Neural cell (in vitro differentiated cells): Measurements from ENCODE around the gene RGR. TPM values are rescaled to one million over a fixed set of nuclear protein-coding genes. Genes with fewer than 3 reads are reported as not detected.

Source experiments
- H2AFZ ChIP-seq: fragments of 200-600, 300-800 bp; sonication (generic), shearing (Covaris generic); 2 replicates; pipeline ENCODE4 v1.6.0; 2014; ENCODE audit warnings: low read depth, mild to moderate bottlenecking, antibody characterized with exemption, low read length, moderate library complexity
- H3F3A ChIP-seq: fragments of 200-600 bp; shearing (Covaris generic); 2 replicates; pipeline ENCODE4 v1.6.1; 2016; ENCODE audit warnings: mild to moderate bottlenecking, moderate library complexity, mixed read lengths, antibody characterized with exemption, low read length; ENCODE audit not compliant: insufficient read depth, poor library complexity, severe bottlenecking
- H3K27ac ChIP-seq: fragments of 200-600, 300-800 bp; sonication (generic), shearing (Covaris generic); 2 replicates; pipeline ENCODE4 v1.5.1; 2014; ENCODE audit warnings: mild to moderate bottlenecking, low read length, moderate library complexity
- H3K27me3 ChIP-seq: fragments of 300-800, 200-600 bp; sonication (generic), shearing (Covaris generic); 2 replicates; pipeline ENCODE4 v1.6.0; 2014; ENCODE audit warnings: mild to moderate bottlenecking, low read depth, low read length, moderate library complexity; ENCODE audit not compliant: insufficient read depth
- H3K36me3 ChIP-seq: fragments of 300-800, 200-600 bp; sonication (generic), shearing (Covaris generic); 2 replicates; pipeline ENCODE4 v1.5.1; 2014; ENCODE audit warnings: mild to moderate bottlenecking, antibody characterized with exemption, low read length, moderate library complexity; ENCODE audit not compliant: insufficient read depth
- H3K4me2 ChIP-seq: fragments of 300-800, 200-600 bp; sonication (generic), shearing (Covaris generic); 2 replicates; pipeline ENCODE4 v1.6.0; 2014; ENCODE audit warnings: mild to moderate bottlenecking, low read length
- H3K4me3 ChIP-seq: fragments of 300-800, 200-600 bp; sonication (generic), shearing (Covaris generic); 2 replicates; pipeline ENCODE4 v1.5.1; 2014; ENCODE audit warnings: mild to moderate bottlenecking, low read length, moderate library complexity
- H3K79me2 ChIP-seq: fragments of 200-600 bp; shearing (Covaris generic); replicated peaks from 2 replicates; pipeline ENCODE4 v1.6.0; 2014; ENCODE audit warnings: mild to moderate bottlenecking, low read length, moderate library complexity; ENCODE audit not compliant: insufficient read depth
- H3K9ac ChIP-seq: fragments of 300-800, 200-600 bp; sonication (generic), shearing (Covaris generic); 2 replicates; pipeline ENCODE4 v1.6.1; 2016; ENCODE audit warnings: mild to moderate bottlenecking, low read length, mixed read lengths
- H3K9me2 ChIP-seq: fragments of 200-600 bp; shearing (Covaris generic); 2 replicates; pipeline ENCODE4 v1.6.1; 2016; ENCODE audit warnings: mild to moderate bottlenecking, low read length, mixed read lengths; ENCODE audit not compliant: insufficient read depth
- H3K9me3 ChIP-seq: fragments of 200-600, 300-800 bp; sonication (generic), shearing (Covaris generic); 2 replicates; pipeline ENCODE4 v1.6.1; 2016; ENCODE audit warnings: mild to moderate bottlenecking, mixed run types, low read length, moderate library complexity, mixed read lengths
- H4K20me1 ChIP-seq: fragments of 200-600 bp; shearing (Covaris generic); 2 replicates; pipeline ENCODE4 v1.6.1; 2016; ENCODE audit warnings: mild to moderate bottlenecking, mixed run types; ENCODE audit not compliant: insufficient read depth
- EP300 ChIP-seq: fragments of 450-650 bp; conservative IDR thresholded peaks from 2 replicates; pipeline ENCODE4 v1.6.1; 2014; ENCODE audit warnings: antibody characterized with exemption, mild to moderate bottlenecking, moderate library complexity; ENCODE audit not compliant: poor library complexity, severe bottlenecking
- EZH2 ChIP-seq: fragments of 200-600, 300-800 bp; shearing (Covaris generic), sonication (generic); IDR thresholded peaks from 2 replicates; pipeline ENCODE4 v1.6.1; 2014; ENCODE audit warnings: antibody characterized with exemption, low read length, borderline replicate concordance, mild to moderate bottlenecking; ENCODE audit not compliant: insufficient read depth, poor library complexity, severe bottlenecking
- MXI1 ChIP-seq: fragments of 450-650 bp; conservative IDR thresholded peaks from 2 replicates; pipeline ENCODE4 v1.6.1; 2014; ENCODE audit warnings: antibody characterized with exemption, mild to moderate bottlenecking; ENCODE audit not compliant: poor library complexity, severe bottlenecking
- POLR2AphosphoS5 ChIP-seq: IDR thresholded peaks from 2 replicates; pipeline ENCODE4 v1.6.1; 2012
- RAD21 ChIP-seq: fragments of 450-650 bp; conservative IDR thresholded peaks from 2 replicates; pipeline ENCODE4 v1.6.1; 2014; ENCODE audit warnings: antibody characterized with exemption, mild to moderate bottlenecking, moderate library complexity
- SMC3 ChIP-seq: fragments of 450-650 bp; conservative IDR thresholded peaks from 2 replicates; pipeline ENCODE4 v1.6.1; 2014; ENCODE audit warnings: antibody characterized with exemption, mild to moderate bottlenecking, moderate library complexity; ENCODE audit not compliant: poor library complexity
- TAF1 ChIP-seq: IDR thresholded peaks from 2 replicates; pipeline ENCODE4 v1.6.1; 2012; ENCODE audit warnings: low read depth
- polyA plus RNA-seq: library from polyadenylated mRNA; depleted of rRNA; stranded (reverse); fragments of >200 nt; gene quantifications from 2 replicates; pipeline ENCODE4 v1.2.3, GENCODE V29; 2014
- TF ChIP-seq, protein P1 (sequence below): fragments of 450-650 bp; IDR thresholded peaks from 2 replicates; pipeline ENCODE4 v1.5.1; 2014; ENCODE audit warnings: antibody characterized with exemption, mild to moderate bottlenecking, moderate library complexity; ENCODE audit not compliant: poor library complexity, severe bottlenecking
- TF ChIP-seq, protein P2 (sequence below): IDR thresholded peaks from 2 replicates; pipeline ENCODE4 v1.6.1; 2012; ENCODE audit warnings: borderline replicate concordance

RGR gene
- polyA plus RNA-seq, 1 donor from 2014 or later, result not detected

DNA sequence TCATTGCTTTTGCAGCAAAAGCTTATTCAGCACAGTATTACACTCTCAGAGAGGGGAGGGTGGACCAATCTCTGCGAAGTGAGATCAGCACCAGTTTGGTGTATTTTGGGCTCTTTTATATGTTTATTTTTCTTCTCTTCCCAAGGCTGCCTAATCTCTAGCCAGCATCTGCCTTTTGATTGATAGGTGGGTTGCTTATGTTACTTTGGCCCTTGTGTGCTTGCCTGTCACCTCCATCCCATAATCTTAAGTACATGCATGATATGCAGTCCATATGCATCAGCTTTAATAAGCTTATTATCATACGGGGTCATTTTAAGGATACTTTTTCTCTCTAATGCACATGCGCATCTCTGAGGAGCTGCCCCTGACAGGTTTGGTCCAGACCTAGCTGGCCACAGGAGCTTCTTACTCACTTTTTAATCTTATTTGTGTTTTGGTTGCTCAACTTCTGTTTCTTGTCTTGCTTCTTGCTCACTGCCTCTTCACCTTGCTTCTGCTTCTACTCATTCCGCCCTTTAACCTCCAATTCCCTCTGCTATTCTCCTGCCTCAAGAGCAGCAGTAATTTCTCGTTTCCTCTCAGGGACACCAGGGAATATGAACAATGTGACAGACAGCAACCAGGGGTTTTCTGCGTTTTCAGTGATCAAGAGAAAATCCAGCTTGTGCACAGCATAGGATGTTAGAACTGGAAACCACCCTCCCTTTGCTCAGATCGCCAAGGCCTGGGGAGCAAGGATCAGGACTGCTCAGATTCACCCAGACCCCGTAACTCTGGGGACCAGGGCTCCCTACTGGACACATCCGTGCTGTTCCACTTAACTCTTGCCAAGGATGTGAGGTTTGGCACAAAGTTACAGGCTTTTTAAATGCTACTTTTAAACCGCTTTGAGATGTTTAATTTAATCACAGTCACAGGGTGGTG is 10.0 kb downstream of the RGR start:
- H3K4me3 ChIP-seq, result no peak overlapping the region
- H4K20me1 ChIP-seq, result no peaks in the 10 kb centered on the region
- no peaks in the 10 kb centered on the region for H3F3A ChIP-seq
- H3K9me2 ChIP-seq, result no peaks in the 10 kb centered on the region
- H3K9ac ChIP-seq, result no peak overlapping the region
- no peaks in the 10 kb centered on the region for H3K79me2 ChIP-seq
- H3K36me3 ChIP-seq, result no peaks in the 10 kb centered on the region
- H2AFZ ChIP-seq, result no peak overlapping the region
- TF ChIP-seq, protein P1, sequence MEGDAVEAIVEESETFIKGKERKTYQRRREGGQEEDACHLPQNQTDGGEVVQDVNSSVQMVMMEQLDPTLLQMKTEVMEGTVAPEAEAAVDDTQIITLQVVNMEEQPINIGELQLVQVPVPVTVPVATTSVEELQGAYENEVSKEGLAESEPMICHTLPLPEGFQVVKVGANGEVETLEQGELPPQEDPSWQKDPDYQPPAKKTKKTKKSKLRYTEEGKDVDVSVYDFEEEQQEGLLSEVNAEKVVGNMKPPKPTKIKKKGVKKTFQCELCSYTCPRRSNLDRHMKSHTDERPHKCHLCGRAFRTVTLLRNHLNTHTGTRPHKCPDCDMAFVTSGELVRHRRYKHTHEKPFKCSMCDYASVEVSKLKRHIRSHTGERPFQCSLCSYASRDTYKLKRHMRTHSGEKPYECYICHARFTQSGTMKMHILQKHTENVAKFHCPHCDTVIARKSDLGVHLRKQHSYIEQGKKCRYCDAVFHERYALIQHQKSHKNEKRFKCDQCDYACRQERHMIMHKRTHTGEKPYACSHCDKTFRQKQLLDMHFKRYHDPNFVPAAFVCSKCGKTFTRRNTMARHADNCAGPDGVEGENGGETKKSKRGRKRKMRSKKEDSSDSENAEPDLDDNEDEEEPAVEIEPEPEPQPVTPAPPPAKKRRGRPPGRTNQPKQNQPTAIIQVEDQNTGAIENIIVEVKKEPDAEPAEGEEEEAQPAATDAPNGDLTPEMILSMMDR, result no peak
- TF ChIP-seq RAD21 (no peak), TAF1 (no peak), EP300 (no peak), EZH2 (no peak), MXI1 (no peak), SMC3 (no peak), POLR2AphosphoS5 (no peak)
- TF ChIP-seq, protein P2, sequence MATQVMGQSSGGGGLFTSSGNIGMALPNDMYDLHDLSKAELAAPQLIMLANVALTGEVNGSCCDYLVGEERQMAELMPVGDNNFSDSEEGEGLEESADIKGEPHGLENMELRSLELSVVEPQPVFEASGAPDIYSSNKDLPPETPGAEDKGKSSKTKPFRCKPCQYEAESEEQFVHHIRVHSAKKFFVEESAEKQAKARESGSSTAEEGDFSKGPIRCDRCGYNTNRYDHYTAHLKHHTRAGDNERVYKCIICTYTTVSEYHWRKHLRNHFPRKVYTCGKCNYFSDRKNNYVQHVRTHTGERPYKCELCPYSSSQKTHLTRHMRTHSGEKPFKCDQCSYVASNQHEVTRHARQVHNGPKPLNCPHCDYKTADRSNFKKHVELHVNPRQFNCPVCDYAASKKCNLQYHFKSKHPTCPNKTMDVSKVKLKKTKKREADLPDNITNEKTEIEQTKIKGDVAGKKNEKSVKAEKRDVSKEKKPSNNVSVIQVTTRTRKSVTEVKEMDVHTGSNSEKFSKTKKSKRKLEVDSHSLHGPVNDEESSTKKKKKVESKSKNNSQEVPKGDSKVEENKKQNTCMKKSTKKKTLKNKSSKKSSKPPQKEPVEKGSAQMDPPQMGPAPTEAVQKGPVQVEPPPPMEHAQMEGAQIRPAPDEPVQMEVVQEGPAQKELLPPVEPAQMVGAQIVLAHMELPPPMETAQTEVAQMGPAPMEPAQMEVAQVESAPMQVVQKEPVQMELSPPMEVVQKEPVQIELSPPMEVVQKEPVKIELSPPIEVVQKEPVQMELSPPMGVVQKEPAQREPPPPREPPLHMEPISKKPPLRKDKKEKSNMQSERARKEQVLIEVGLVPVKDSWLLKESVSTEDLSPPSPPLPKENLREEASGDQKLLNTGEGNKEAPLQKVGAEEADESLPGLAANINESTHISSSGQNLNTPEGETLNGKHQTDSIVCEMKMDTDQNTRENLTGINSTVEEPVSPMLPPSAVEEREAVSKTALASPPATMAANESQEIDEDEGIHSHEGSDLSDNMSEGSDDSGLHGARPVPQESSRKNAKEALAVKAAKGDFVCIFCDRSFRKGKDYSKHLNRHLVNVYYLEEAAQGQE, result no peak
- no peaks in the 10 kb centered on the region for H3K27me3 ChIP-seq
- H3K9me3 ChIP-seq, result no peaks in the 10 kb centered on the region
- H3K4me2 ChIP-seq, result peak overlapping the region; percentile 26
- no peak overlapping the region for H3K27ac ChIP-seq

DNA sequence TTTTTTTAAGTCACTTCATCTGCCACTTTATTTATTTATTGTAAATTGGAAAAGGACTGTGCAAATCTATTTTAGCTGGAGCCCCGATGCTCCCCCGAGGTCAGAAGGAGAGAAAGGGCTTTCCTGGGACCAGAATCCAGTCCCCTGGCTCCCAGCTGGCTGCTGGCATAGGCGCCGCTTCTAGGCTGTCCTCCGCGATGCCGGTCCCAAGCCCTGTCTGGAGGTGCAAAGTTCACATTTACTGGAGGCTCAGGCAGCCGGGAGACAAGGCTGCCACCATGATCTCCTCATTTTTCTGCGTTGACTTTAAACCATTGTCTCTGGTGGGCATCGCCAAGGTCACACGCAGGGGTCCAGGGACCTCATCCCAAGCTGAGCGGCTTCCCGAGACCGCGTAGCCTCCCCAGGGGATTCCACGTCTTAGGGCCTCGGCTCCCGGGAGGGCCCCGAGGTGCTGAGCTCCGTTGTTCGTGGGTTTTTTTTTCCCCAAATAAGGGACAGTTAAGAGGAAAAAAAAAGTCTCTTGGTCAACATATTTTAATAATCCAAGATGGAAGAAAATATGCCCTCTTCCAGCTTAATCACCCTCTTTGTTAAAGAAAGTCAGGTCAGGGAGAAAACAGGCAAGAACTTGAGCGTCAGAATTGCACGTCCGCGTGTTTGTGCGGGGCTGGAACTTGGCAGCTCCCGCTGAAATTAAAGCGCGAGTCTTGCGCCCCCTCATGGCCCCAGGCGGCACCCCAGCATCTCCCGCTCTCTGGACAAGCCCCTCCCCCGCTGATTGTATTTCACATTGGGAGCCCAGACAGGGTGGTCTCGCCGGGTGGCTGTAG is 11.9 kb downstream of the RGR start:
- H3K36me3 ChIP-seq, result no peaks in the 10 kb centered on the region
- H3K27ac ChIP-seq, result no peak overlapping the region
- H4K20me1 ChIP-seq, result no peaks in the 10 kb centered on the region
- no peaks in the 10 kb centered on the region for H3K9me3 ChIP-seq
- TF ChIP-seq EP300, result no peak
- TF ChIP-seq SMC3, result no peak
- TF ChIP-seq, protein P1, result no peak
- TF ChIP-seq RAD21, result no peak
- TF ChIP-seq EZH2, result no peak
- TF ChIP-seq MXI1, result no peak
- no peak for TF ChIP-seq POLR2AphosphoS5
- no peak for TF ChIP-seq TAF1
- TF ChIP-seq, protein P2, result no peak
- H3K9ac ChIP-seq, result no peak overlapping the region
- no peak overlapping the region for H3K4me3 ChIP-seq
- no peaks in the 10 kb centered on the region for H3K79me2 ChIP-seq
- H3K9me2 ChIP-seq, result no peaks in the 10 kb centered on the region
- no peak overlapping the region for H2AFZ ChIP-seq
- H3K27me3 ChIP-seq, result no peaks in the 10 kb centered on the region
- H3K4me2 ChIP-seq, result no peak overlapping the region
- H3F3A ChIP-seq, result no peaks in the 10 kb centered on the region
